SKM-1 (cell line): ENCODE measurements around the gene NCAM1.

Experiments used
- DNase-seq: peaks from one replicate; lab custom pipeline; 2025; ENCODE audit not compliant: unreplicated experiment; lab: John Stamatoyannopoulos, UW

The NCAM1 gene

GRCh38 chr11:113083571-113083970, 122.4 kb downstream of the NCAM1 start:
- DNase-seq = no peak

GRCh38 chr11:113084297-113084696, 123.1 kb downstream of the NCAM1 start:
- DNase-seq = no peak

GRCh38 chr11:113085446-113085845, 124.2 kb downstream of the NCAM1 start:
- no peak for DNase-seq

GRCh38 chr11:113087706-113088105, 126.5 kb downstream of the NCAM1 start:
- no peak for DNase-seq

- DNase-seq = no peak
Observed at GRCh38 chr11:113090716-113091480, 129.7 kb downstream of the NCAM1 start.

GRCh38 chr11:113091481-113091780, 130.2 kb downstream of the NCAM1 start:
- no peak for DNase-seq

- DNase-seq = no peak
Observed at GRCh38 chr11:113096648-113097047, 135.4 kb downstream of the NCAM1 start.

- DNase-seq = no peak
Observed at GRCh38 chr11:113103932-113104690, 142.9 kb downstream of the NCAM1 start.

GRCh38 chr11:113104691-113105251, 143.6 kb downstream of the NCAM1 start:
- DNase-seq = no peak

- no peak for DNase-seq
Observed at GRCh38 chr11:113105592-113105991, 144.4 kb downstream of the NCAM1 start.

- no peak for DNase-seq
Observed at GRCh38 chr11:113106507-113106906, 145.3 kb downstream of the NCAM1 start.

- no peak for DNase-seq
Observed at GRCh38 chr11:113110046-113110445, 148.8 kb downstream of the NCAM1 start.

GRCh38 chr11:113111156-113111555, 149.9 kb downstream of the NCAM1 start:
- DNase-seq = no peak

- DNase-seq = no peak
Observed at GRCh38 chr11:113112307-113112706, 151.1 kb downstream of the NCAM1 start.

- no peak for DNase-seq
Observed at GRCh38 chr11:113113801-113114704, 152.8 kb downstream of the NCAM1 start.

- DNase-seq = peak; percentile 25
Observed at GRCh38 chr11:113114705-113115027, 153.4 kb downstream of the NCAM1 start.

- no peak for DNase-seq
Observed at GRCh38 chr11:113118104-113118503, 156.9 kb downstream of the NCAM1 start.

- no peak for DNase-seq
Observed at GRCh38 chr11:113119074-113119473, 157.9 kb downstream of the NCAM1 start.

GRCh38 chr11:113119966-113120736, 158.9 kb downstream of the NCAM1 start:
- DNase-seq = no peak

GRCh38 chr11:113121746-113122145, 160.5 kb downstream of the NCAM1 start:
- no peak for DNase-seq

GRCh38 chr11:113124006-113124405, 162.8 kb downstream of the NCAM1 start:
- no peak for DNase-seq
